H54 (cell line): Measurements from ENCODE around the gene CAPN7.

ENCODE experiments used
- DNase-seq: peaks from one replicate; pipeline ENCODE4 v3.0.0; 2011; ENCODE audit warnings: low spot score, mixed read lengths; ENCODE audit not compliant: insufficient read length
- FAIRE-seq: peaks from 3 replicates; lab custom pipeline; 2011; peaks lifted over from hg19 to GRCh38; lab: Jason Lieb, UNC
- POLR2A ChIP-seq: IDR thresholded peaks from 2 replicates; pipeline ENCODE4 v1.6.1; 2011; ENCODE audit warnings: low read depth, mild to moderate bottlenecking, low read length

Gene CAPN7

DNA sequence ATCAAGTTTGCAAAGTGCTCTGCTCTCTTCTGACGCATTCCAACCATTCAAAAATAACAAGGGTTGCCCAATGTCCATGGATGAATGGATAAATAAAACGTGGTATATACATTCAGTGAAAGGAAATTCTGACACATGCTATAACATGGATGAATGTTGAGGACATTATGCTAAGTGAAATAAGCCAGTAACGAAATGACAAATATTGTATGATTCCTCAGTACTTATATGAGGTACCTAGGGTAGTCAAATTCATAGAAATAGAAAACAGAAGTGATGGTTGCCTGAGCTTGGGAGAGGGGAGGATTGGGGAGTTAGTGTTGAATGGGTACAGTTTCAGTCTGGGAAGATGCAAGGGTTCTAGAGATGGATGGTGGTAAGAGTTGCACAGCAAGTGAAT is 92.5 kb downstream of the CAPN7 start:
- FAIRE-seq = no peak
- DNase-seq = no peak
- TF ChIP-seq POLR2A = no peak

GRCh38 chr3:15299036-15299435 is 93.0 kb downstream of the CAPN7 start:
- TF ChIP-seq POLR2A = no peak
- no peak for FAIRE-seq
- no peak for DNase-seq

DNA sequence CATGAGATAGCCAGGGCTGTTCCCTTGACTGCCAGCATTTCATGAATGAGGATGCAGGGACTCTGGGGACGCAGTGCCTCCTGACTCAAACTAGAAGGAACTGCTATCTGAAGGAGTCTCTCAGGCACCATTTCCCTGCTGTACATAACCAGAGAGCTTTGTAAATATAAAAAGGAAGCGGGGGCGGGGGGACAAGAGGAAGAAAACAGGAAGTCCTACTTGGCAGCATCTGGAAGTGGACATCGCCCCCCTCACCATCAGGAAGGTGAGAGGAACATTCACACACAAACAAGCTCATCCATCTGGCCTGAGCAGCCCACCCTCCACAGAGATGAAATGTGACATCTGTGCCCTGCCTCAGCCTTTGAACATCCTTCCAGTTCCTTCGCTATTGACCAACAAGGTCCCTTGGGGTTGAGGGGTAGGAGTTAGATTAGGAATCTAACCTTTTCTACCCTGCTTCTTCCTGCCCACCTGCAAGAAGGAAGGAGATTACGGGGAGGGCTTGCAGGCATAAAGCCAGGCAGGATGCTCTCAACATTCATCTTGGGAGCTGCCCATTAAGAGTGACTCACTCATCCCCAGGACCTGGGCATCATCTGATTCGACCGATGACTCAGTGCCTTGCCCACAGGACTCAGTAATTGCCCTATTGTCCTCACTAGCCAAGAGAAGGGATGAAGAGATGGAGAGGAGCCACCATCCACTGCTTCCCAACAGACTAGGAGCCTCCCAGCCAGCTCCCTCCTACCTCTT is 94.5 kb downstream of the CAPN7 start:
- TF ChIP-seq POLR2A = no peak
- peak; percentile 96 for FAIRE-seq

DNA sequence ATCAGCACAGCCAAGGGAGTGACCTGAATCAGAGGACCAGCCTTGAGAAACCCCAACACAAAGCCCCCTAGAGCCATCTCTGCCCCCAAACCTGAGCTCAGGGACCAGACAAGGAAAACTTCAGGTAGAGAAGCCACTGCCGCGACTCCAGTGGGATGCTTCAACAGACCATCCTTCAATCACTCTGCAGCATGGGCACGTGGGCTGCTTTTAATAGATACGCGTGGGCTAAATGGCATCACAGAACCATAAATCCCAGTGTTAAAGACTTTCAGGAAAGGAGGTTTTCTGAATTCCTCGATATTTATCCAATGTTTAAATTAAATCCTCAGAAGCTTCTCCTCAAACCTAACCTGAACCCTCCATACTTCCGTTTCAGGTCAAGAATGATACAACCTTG is 95.7 kb downstream of the CAPN7 start:
- FAIRE-seq = no peak

More for the DNA sequence above, 94.5 kb downstream of the CAPN7 start:
- DNase-seq = peak; percentile 91

More for the DNA sequence above, 95.7 kb downstream of the CAPN7 start:
- TF ChIP-seq POLR2A = no peak
- DNase-seq = no peak
